Measurements from ENCODE around the gene PTPN5.

PTPN5 gene

GRCh38 chr11:18790883-18791206 is 753 bp downstream of the PTPN5 start:
- Histone ChIP-seq H3K4me1 (ENCODE audit: control insufficient read depth, low read depth, low read length) (no peaks in the 10 kb centered on the region), H3K27ac (ENCODE audit: low read depth, low read length) (no peak overlapping the region), H2AK5ac (ENCODE audit: low read length) (no peak overlapping the region)

GRCh38 chr11:18789942-18790341 is 1.7 kb downstream of the PTPN5 start:
- Histone ChIP-seq H3K4me2 (ENCODE audit: low read length) (no peak overlapping the region), H2BK15ac (replicated peaks; ENCODE audit: low read depth) (no peak overlapping the region), H3K27ac (ENCODE audit: low read depth, low read length) (no peak overlapping the region), H3K4me1 (ENCODE audit: control insufficient read depth, low read depth, low read length) (no peaks in the 10 kb centered on the region), H2BK5ac (ENCODE audit: low read length) (no peak overlapping the region), H4K8ac (ENCODE audit: low read depth, low read length) (no peak overlapping the region), H3K9ac (ENCODE audit: low read length) (no peak overlapping the region), H3K79me1 (ENCODE audit: low read length) (no peaks in the 10 kb centered on the region), H2BK120ac (ENCODE audit: low read depth, low read length) (no peak overlapping the region), H4K5ac (ENCODE audit: low read length) (no peak overlapping the region), H3K4ac (ENCODE audit: low read depth, low read length) (no peak overlapping the region), H3K79me2 (ENCODE audit: control insufficient read depth, insufficient read depth, low read length) (no peaks in the 10 kb centered on the region), H2AK5ac (ENCODE audit: low read length) (no peak overlapping the region), H3K18ac (ENCODE audit: low read length) (no peak overlapping the region), H3K27me3 (ENCODE audit: insufficient read depth, low read length, poor library complexity) (peaks cover 14% of the 10 kb centered on the region), H3K36me3 (ENCODE audit: control insufficient read depth, insufficient read depth, low read length) (no peaks in the 10 kb centered on the region), H3K4me3 (ENCODE audit: low read length) (no peak overlapping the region), H3K56ac (ENCODE audit: low read length) (no peak overlapping the region), H3K23ac (ENCODE audit: low read length) (no peak overlapping the region)
- WGBS (ENCODE audit: extremely low coverage, insufficient coverage, low lambda C conversion rate) = no CpG with 5 or more reads among the region's 8 CpGs
- DNase-seq = no peak

More at GRCh38 chr11:18790883-18791206, 753 bp downstream of the PTPN5 start:
- peaks cover 14% of the 10 kb centered on the region for H3K27me3 ChIP-seq (ENCODE audit: insufficient read depth, low read length, poor library complexity)
- H4K8ac ChIP-seq (ENCODE audit: low read depth, low read length) = no peak overlapping the region
- no peak overlapping the region for H3K4me3 ChIP-seq (ENCODE audit: low read length)
- H3K23ac ChIP-seq (ENCODE audit: low read length) = no peak overlapping the region
- H3K36me3 ChIP-seq (ENCODE audit: control insufficient read depth, insufficient read depth, low read length) = no peaks in the 10 kb centered on the region
- no peak overlapping the region for H3K18ac ChIP-seq (ENCODE audit: low read length)
- H3K79me2 ChIP-seq (ENCODE audit: control insufficient read depth, insufficient read depth, low read length) = no peaks in the 10 kb centered on the region
- peak overlapping the region; percentile 49 for H3K9ac ChIP-seq (ENCODE audit: low read length)
- H3K4me2 ChIP-seq (ENCODE audit: low read length) = peak overlapping the region; percentile 64
- no peak overlapping the region for H3K4ac ChIP-seq (ENCODE audit: low read depth, low read length)
- H2BK5ac ChIP-seq (ENCODE audit: low read length) = no peak overlapping the region
- H2BK120ac ChIP-seq (ENCODE audit: low read depth, low read length) = no peak overlapping the region
- peak overlapping the region; percentile 75 for H3K56ac ChIP-seq (ENCODE audit: low read length)
- DNase-seq = peak; percentile 50
- no CpG with 5 or more reads among the region's 17 CpGs for WGBS (ENCODE audit: extremely low coverage, insufficient coverage, low lambda C conversion rate)
- H3K79me1 ChIP-seq (ENCODE audit: low read length) = no peaks in the 10 kb centered on the region
- no peak overlapping the region for H2BK15ac ChIP-seq (replicated peaks; ENCODE audit: low read depth)
- H4K5ac ChIP-seq (ENCODE audit: low read length) = no peak overlapping the region

- no peak overlapping the region for H4K8ac ChIP-seq (ENCODE audit: low read depth, low read length)
- H3K4me3 ChIP-seq (ENCODE audit: low read length) = no peak overlapping the region
- H2BK120ac ChIP-seq (ENCODE audit: low read depth, low read length) = no peak overlapping the region
- H2BK15ac ChIP-seq (replicated peaks; ENCODE audit: low read depth) = no peak overlapping the region
- WGBS (ENCODE audit: extremely low coverage, insufficient coverage, low lambda C conversion rate) = no CpG with 5 or more reads among the region's 4 CpGs
- H3K56ac ChIP-seq (ENCODE audit: low read length) = no peak overlapping the region
- no peak overlapping the region for H4K5ac ChIP-seq (ENCODE audit: low read length)
- peaks cover 7% of the 10 kb centered on the region for H3K27me3 ChIP-seq (ENCODE audit: insufficient read depth, low read length, poor library complexity)
- H3K23ac ChIP-seq (ENCODE audit: low read length) = no peak overlapping the region
- no peak overlapping the region for H3K4ac ChIP-seq (ENCODE audit: low read depth, low read length)
- H2BK5ac ChIP-seq (ENCODE audit: low read length) = no peak overlapping the region
- H3K36me3 ChIP-seq (ENCODE audit: control insufficient read depth, insufficient read depth, low read length) = no peaks in the 10 kb centered on the region
- no peak for DNase-seq
- H3K79me2 ChIP-seq (ENCODE audit: control insufficient read depth, insufficient read depth, low read length) = no peaks in the 10 kb centered on the region
- no peak overlapping the region for H2AK5ac ChIP-seq (ENCODE audit: low read length)
- no peak overlapping the region for H3K4me2 ChIP-seq (ENCODE audit: low read length)
- no peak overlapping the region for H3K9ac ChIP-seq (ENCODE audit: low read length)
- H3K4me1 ChIP-seq (ENCODE audit: control insufficient read depth, low read depth, low read length) = no peaks in the 10 kb centered on the region
- no peaks in the 10 kb centered on the region for H3K79me1 ChIP-seq (ENCODE audit: low read length)
- H3K27ac ChIP-seq (ENCODE audit: low read depth, low read length) = no peak overlapping the region
- H3K18ac ChIP-seq (ENCODE audit: low read length) = no peak overlapping the region
Observed at GRCh38 chr11:18785411-18785810, 6.2 kb downstream of the PTPN5 start.

- no peaks in the 10 kb centered on the region for H3K36me3 ChIP-seq (ENCODE audit: control insufficient read depth, insufficient read depth, low read length)
- no CpG with 5 or more reads among the region's 6 CpGs for WGBS (ENCODE audit: extremely low coverage, insufficient coverage, low lambda C conversion rate)
- H3K9ac ChIP-seq (ENCODE audit: low read length) = no peak overlapping the region
- no peak overlapping the region for H4K8ac ChIP-seq (ENCODE audit: low read depth, low read length)
- DNase-seq = no peak
- H2BK15ac ChIP-seq (replicated peaks; ENCODE audit: low read depth) = no peak overlapping the region
- no peaks in the 10 kb centered on the region for H3K79me1 ChIP-seq (ENCODE audit: low read length)
- no peak overlapping the region for H4K5ac ChIP-seq (ENCODE audit: low read length)
- H3K23ac ChIP-seq (ENCODE audit: low read length) = no peak overlapping the region
- no peaks in the 10 kb centered on the region for H3K27me3 ChIP-seq (ENCODE audit: insufficient read depth, low read length, poor library complexity)
- no peak overlapping the region for H2AK5ac ChIP-seq (ENCODE audit: low read length)
- no peak overlapping the region for H3K56ac ChIP-seq (ENCODE audit: low read length)
- H3K4me2 ChIP-seq (ENCODE audit: low read length) = no peak overlapping the region
- H3K4ac ChIP-seq (ENCODE audit: low read depth, low read length) = no peak overlapping the region
- no peaks in the 10 kb centered on the region for H3K4me1 ChIP-seq (ENCODE audit: control insufficient read depth, low read depth, low read length)
- no peak overlapping the region for H2BK5ac ChIP-seq (ENCODE audit: low read length)
- H3K79me2 ChIP-seq (ENCODE audit: control insufficient read depth, insufficient read depth, low read length) = no peaks in the 10 kb centered on the region
- H3K18ac ChIP-seq (ENCODE audit: low read length) = no peak overlapping the region
- H2BK120ac ChIP-seq (ENCODE audit: low read depth, low read length) = no peak overlapping the region
- H3K4me3 ChIP-seq (ENCODE audit: low read length) = no peak overlapping the region
- H3K27ac ChIP-seq (ENCODE audit: low read depth, low read length) = no peak overlapping the region
Observed at GRCh38 chr11:18780896-18781295, 10.7 kb downstream of the PTPN5 start.

- no peak overlapping the region for H3K18ac ChIP-seq (ENCODE audit: low read length)
- no peak overlapping the region for H2BK15ac ChIP-seq (replicated peaks; ENCODE audit: low read depth)
- H2BK5ac ChIP-seq (ENCODE audit: low read length) = no peak overlapping the region
- no peak overlapping the region for H2AK5ac ChIP-seq (ENCODE audit: low read length)
- no peak for DNase-seq
- WGBS (ENCODE audit: extremely low coverage, insufficient coverage, low lambda C conversion rate) = no CpG with 5 or more reads among the region's 4 CpGs
- no peak overlapping the region for H3K4ac ChIP-seq (ENCODE audit: low read depth, low read length)
- H3K4me2 ChIP-seq (ENCODE audit: low read length) = no peak overlapping the region
- H3K4me3 ChIP-seq (ENCODE audit: low read length) = no peak overlapping the region
- no peaks in the 10 kb centered on the region for H3K79me2 ChIP-seq (ENCODE audit: control insufficient read depth, insufficient read depth, low read length)
- H3K23ac ChIP-seq (ENCODE audit: low read length) = no peak overlapping the region
- H4K8ac ChIP-seq (ENCODE audit: low read depth, low read length) = no peak overlapping the region
- no peaks in the 10 kb centered on the region for H3K27me3 ChIP-seq (ENCODE audit: insufficient read depth, low read length, poor library complexity)
- no peaks in the 10 kb centered on the region for H3K79me1 ChIP-seq (ENCODE audit: low read length)
- no peak overlapping the region for H4K5ac ChIP-seq (ENCODE audit: low read length)
- no peak overlapping the region for H3K9ac ChIP-seq (ENCODE audit: low read length)
- H3K56ac ChIP-seq (ENCODE audit: low read length) = peak overlapping the region; percentile 5
- H3K36me3 ChIP-seq (ENCODE audit: control insufficient read depth, insufficient read depth, low read length) = no peaks in the 10 kb centered on the region
- H3K4me1 ChIP-seq (ENCODE audit: control insufficient read depth, low read depth, low read length) = no peaks in the 10 kb centered on the region
- H2BK120ac ChIP-seq (ENCODE audit: low read depth, low read length) = no peak overlapping the region
- H3K27ac ChIP-seq (ENCODE audit: low read depth, low read length) = no peak overlapping the region
Observed at GRCh38 chr11:18780329-18780728, 11.3 kb downstream of the PTPN5 start.

- no peaks in the 10 kb centered on the region for H3K79me1 ChIP-seq (ENCODE audit: low read length)
- H2AK5ac ChIP-seq (ENCODE audit: low read length) = no peak overlapping the region
- H3K18ac ChIP-seq (ENCODE audit: low read length) = no peak overlapping the region
- H2BK15ac ChIP-seq (replicated peaks; ENCODE audit: low read depth) = no peak overlapping the region
- H3K4me1 ChIP-seq (ENCODE audit: control insufficient read depth, low read depth, low read length) = no peaks in the 10 kb centered on the region
- H4K8ac ChIP-seq (ENCODE audit: low read depth, low read length) = no peak overlapping the region
- no peaks in the 10 kb centered on the region for H3K79me2 ChIP-seq (ENCODE audit: control insufficient read depth, insufficient read depth, low read length)
- no peak overlapping the region for H3K27ac ChIP-seq (ENCODE audit: low read depth, low read length)
- no peak overlapping the region for H3K4ac ChIP-seq (ENCODE audit: low read depth, low read length)
- no peak overlapping the region for H3K9ac ChIP-seq (ENCODE audit: low read length)
- H3K36me3 ChIP-seq (ENCODE audit: control insufficient read depth, insufficient read depth, low read length) = no peaks in the 10 kb centered on the region
- no peaks in the 10 kb centered on the region for H3K27me3 ChIP-seq (ENCODE audit: insufficient read depth, low read length, poor library complexity)
- WGBS (ENCODE audit: extremely low coverage, insufficient coverage, low lambda C conversion rate) = no CpG with 5 or more reads among the region's 4 CpGs
- no peak overlapping the region for H3K4me3 ChIP-seq (ENCODE audit: low read length)
- no peak overlapping the region for H2BK120ac ChIP-seq (ENCODE audit: low read depth, low read length)
- no peak for DNase-seq
- H4K5ac ChIP-seq (ENCODE audit: low read length) = no peak overlapping the region
- no peak overlapping the region for H3K56ac ChIP-seq (ENCODE audit: low read length)
- H3K23ac ChIP-seq (ENCODE audit: low read length) = no peak overlapping the region
- H3K4me2 ChIP-seq (ENCODE audit: low read length) = no peak overlapping the region
- H2BK5ac ChIP-seq (ENCODE audit: low read length) = no peak overlapping the region
Observed at GRCh38 chr11:18778468-18778867, 13.1 kb downstream of the PTPN5 start.
